HCT116 (cell line): ENCODE results near the gene KRTDAP. TPM values are rescaled to one million over a fixed set of nuclear protein-coding genes. Genes with fewer than 3 reads are reported as not detected.

ENCODE experiments used
- ATAC-seq: fragments of 200-7000 bp; cut with Tn5 transposase; 2 replicates; pipeline ENCODE4 v1.9.1; 2020; ENCODE audit warnings: mild to moderate bottlenecking, moderate library complexity
- BruUV-seq: library from RNA; stranded (reverse); fragments of 400-500 nt; replicated peaks from 2 replicates; lab custom pipeline; 2021; lab: Mats Ljungman, UMichigan
- CTCF ChIA-PET: fragments of 300-600 bp; sonication (Branson Sonifier 250); formaldehyde crosslinking; loops from one replicate; lab custom pipeline; 2021; ENCODE audit warnings: antibody characterized with exemption; lab: Charles Lee
- POLR2A ChIA-PET: fragments of 300-600, 350-600 bp; sonication (Branson Sonifier 250); formaldehyde crosslinking; loops from one replicate; lab custom pipeline; 2021; ENCODE audit warnings: antibody characterized with exemption; lab: Charles Lee
- RAD21 ChIA-PET, 2 experiments: fragments of 300-600 bp; sonication (Branson Sonifier 250); formaldehyde crosslinking; loops; one replicate each; lab custom pipeline; 2023; ENCODE audit warnings: low total read pairs in 2 of 2; ENCODE audit not compliant: uncharacterized antibody in 2 of 2, unreplicated experiment in 2 of 2, low non-redundant PET in 1 of 2; lab: Charles Lee
- DNase-seq: peaks from one replicate; pipeline ENCODE4 v3.0.0-alpha.2; 2010; ENCODE audit warnings: low read depth, low spot score
- H2AFZ ChIP-seq: fragments of 200-600 bp; shearing (Covaris generic), sonication (generic); 2 replicates; pipeline ENCODE4 v1.6.1; 2017; ENCODE audit warnings: low read depth, mixed run types, mixed read lengths, antibody characterized with exemption, low read length; ENCODE audit not compliant: poor library complexity, severe bottlenecking
- H3K27ac ChIP-seq: 2 replicates; pipeline ENCODE4 v1.5.1; 2012; ENCODE audit warnings: low read depth, low read length
- H3K27me3 ChIP-seq: fragments of 200-600 bp; sonication (generic); 2 replicates; pipeline ENCODE4 v1.6.1; 2016; ENCODE audit warnings: mixed run types, low read length, mixed read lengths; ENCODE audit not compliant: insufficient read depth
- H3K36me3 ChIP-seq, 2 experiments: fragments of 200-500 bp in 1 of 2; fragments of 200-600 bp in 1 of 2; sonication (Bioruptor generic) in 1 of 2; sonication (generic) in 1 of 2; 2 replicates each; pipeline versions ENCODE4 v1.5.1 to v1.6.1; 2014 to 2016; ENCODE audit warnings: low read length in 2 of 2, inconsistent platforms in 1 of 2, mixed read lengths in 1 of 2, mixed run types in 1 of 2; ENCODE audit not compliant: insufficient read depth in 2 of 2, control insufficient read depth in 1 of 2
- H3K4me1 ChIP-seq, 2 experiments: fragments of 200-600 bp in 1 of 2; sonication (generic) in 1 of 2; 2 replicates each; pipeline versions ENCODE4 v1.5.1 to v1.6.1; 2012 to 2017; ENCODE audit warnings: low read length in 2 of 2, inconsistent platforms in 1 of 2, mild to moderate bottlenecking in 1 of 2, mixed read lengths in 1 of 2, mixed run types in 1 of 2, moderate library complexity in 1 of 2; ENCODE audit not compliant: insufficient read depth in 2 of 2, control insufficient read depth in 1 of 2
- H3K4me2 ChIP-seq: fragments of 200-600 bp; sonication (generic); 2 replicates; pipeline ENCODE4 v1.6.1; 2017; ENCODE audit warnings: mixed run types, low read length, mixed read lengths
- H3K4me3 ChIP-seq, 2 experiments: fragments of 200-600 bp in 1 of 2; sonication (generic) in 1 of 2; replicated peaks in 1 of 2; 2 replicates each; pipeline ENCODE4 v1.5.1; 2011 to 2016; ENCODE audit warnings: low read length in 2 of 2, control low read depth in 1 of 2, low read depth in 1 of 2, mild to moderate bottlenecking in 1 of 2, mixed read lengths in 1 of 2, mixed run types in 1 of 2
- H3K79me2 ChIP-seq: fragments of 200-600 bp; sonication (generic); 2 replicates; pipeline ENCODE4 v1.6.1; 2017; ENCODE audit warnings: mild to moderate bottlenecking, mixed run types, low read length, moderate library complexity, mixed read lengths; ENCODE audit not compliant: insufficient read depth
- H3K9ac ChIP-seq: fragments of 200-600 bp; sonication (generic); 2 replicates; pipeline ENCODE4 v1.6.1; 2016; ENCODE audit warnings: low read length, mixed read lengths
- H3K9me2 ChIP-seq: fragments of 200-600 bp; sonication (generic), shearing (Covaris generic); 2 replicates; pipeline ENCODE4 v1.6.1; 2017; ENCODE audit warnings: mixed run types, mild to moderate bottlenecking, moderate library complexity; ENCODE audit not compliant: insufficient read depth
- H3K9me3 ChIP-seq, 2 experiments: fragments of 200-500 bp in 1 of 2; fragments of 200-600 bp in 1 of 2; sonication (Bioruptor generic) in 1 of 2; sonication (generic) in 1 of 2; 2 replicates each; pipeline ENCODE4 v1.6.1; 2014 to 2017; ENCODE audit warnings: low read length in 2 of 2, mixed read lengths in 2 of 2, inconsistent platforms in 1 of 2, low read depth in 1 of 2, mild to moderate bottlenecking in 1 of 2, mixed run types in 1 of 2, moderate library complexity in 1 of 2; ENCODE audit not compliant: control insufficient read depth in 1 of 2, insufficient read depth in 1 of 2
- H4K20me1 ChIP-seq: fragments of 200-600 bp; sonication (generic), shearing (Covaris generic); 2 replicates; pipeline ENCODE4 v1.6.1; 2017; ENCODE audit warnings: mixed run types, mild to moderate bottlenecking, moderate library complexity; ENCODE audit not compliant: insufficient read depth
- CBX3 ChIP-seq: IDR thresholded peaks from 2 replicates; pipeline ENCODE4 v1.6.1; 2012; ENCODE audit warnings: low read depth
- CEBPB ChIP-seq: IDR thresholded peaks from 2 replicates; pipeline ENCODE4 v1.6.1; 2012; ENCODE audit warnings: low read depth
- EGR1 ChIP-seq: IDR thresholded peaks from 2 replicates; pipeline ENCODE4 v1.6.1; 2012; ENCODE audit warnings: low read depth
- EZH2 ChIP-seq: fragments of 200-600 bp; sonication (generic); IDR thresholded peaks from 2 replicates; pipeline ENCODE4 v1.6.1; 2017; ENCODE audit warnings: antibody characterized with exemption, mixed run types
- EZH2phosphoT487 ChIP-seq: fragments of 200-600 bp; IDR thresholded peaks from 2 replicates; pipeline ENCODE4 v1.6.1; 2018; ENCODE audit warnings: antibody characterized with exemption, borderline replicate concordance
- FOSL1 ChIP-seq: IDR thresholded peaks from 2 replicates; pipeline ENCODE4 v1.6.1; 2012; ENCODE audit warnings: low read depth
- JUND ChIP-seq: IDR thresholded peaks from 2 replicates; pipeline ENCODE4 v1.6.1; 2012
- POLR2A ChIP-seq: IDR thresholded peaks from 2 replicates; pipeline ENCODE4 v1.7.0; 2011; ENCODE audit warnings: borderline replicate concordance; ENCODE audit not compliant: insufficient read depth, insufficient read length; ENCODE audit errors: extremely low read depth
- POLR2AphosphoS5 ChIP-seq: IDR thresholded peaks from 2 replicates; pipeline ENCODE4 v1.6.1; 2011; ENCODE audit warnings: mild to moderate bottlenecking, low read depth, low read length, moderate library complexity
- RAD21 ChIP-seq: IDR thresholded peaks from 2 replicates; pipeline ENCODE4 v1.6.1; 2012; ENCODE audit warnings: low read depth, mild to moderate bottlenecking
- SIN3A ChIP-seq: IDR thresholded peaks from 2 replicates; pipeline ENCODE4 v1.6.1; 2012; ENCODE audit warnings: low read depth
- SRF ChIP-seq: IDR thresholded peaks from 2 replicates; pipeline ENCODE4 v1.6.1; 2012; ENCODE audit warnings: low read depth
- TCF7L2 ChIP-seq: IDR thresholded peaks from 2 replicates; pipeline ENCODE4 v1.7.0; 2011; ENCODE audit warnings: borderline replicate concordance, inconsistent platforms; ENCODE audit not compliant: insufficient read depth, insufficient read length; ENCODE audit errors: extremely low read depth
- YY1 ChIP-seq: IDR thresholded peaks from 2 replicates; pipeline ENCODE4 v1.6.1; 2011; ENCODE audit warnings: low read length, low read depth, moderate library complexity, mild to moderate bottlenecking; ENCODE audit not compliant: insufficient replicate concordance; ENCODE audit errors: extremely low read depth
- ZNF274 ChIP-seq: fragments of 200-500 bp; sonication (Bioruptor generic); IDR thresholded peaks from 2 replicates; pipeline ENCODE4 v1.6.1; 2014; ENCODE audit warnings: mild to moderate bottlenecking, low read depth, low read length, inconsistent platforms
- intact Hi-C: fragments of 100-400 bp; cut with micrococcal nuclease; formaldehyde crosslinking; loops from 2 replicates; pipeline ENCODE4 v1.10.0; 2022
- total RNA-seq: library from RNA; stranded (reverse); gene quantifications from one replicate; pipeline ENCODE4 v1.2.1, GENCODE V29; 2021; ENCODE audit not compliant: unreplicated experiment
- TF ChIP-seq, protein P1 (sequence below), 3 experiments: fragments of 200-600 bp in 1 of 3; sonication (generic) in 1 of 3; IDR thresholded peaks in 2 of 3; conservative IDR thresholded peaks in 1 of 3; 2 replicates each; pipeline ENCODE4 v1.5.1; 2012 to 2017; ENCODE audit warnings: low read depth in 2 of 3, low read length in 2 of 3, antibody characterized with exemption in 1 of 3, borderline replicate concordance in 1 of 3, control low read depth in 1 of 3, mild to moderate bottlenecking in 1 of 3, mixed read lengths in 1 of 3, mixed run types in 1 of 3, moderate library complexity in 1 of 3; ENCODE audit not compliant: insufficient read depth in 1 of 3
- TF ChIP-seq, protein P2 (sequence below): IDR thresholded peaks from 2 replicates; pipeline ENCODE4 v1.6.1; 2011; ENCODE audit warnings: mild to moderate bottlenecking, low read length, moderate library complexity; ENCODE audit not compliant: insufficient replicate concordance; ENCODE audit errors: extremely low read depth
- TF ChIP-seq, protein P3 (sequence below): IDR thresholded peaks from 2 replicates; pipeline ENCODE4 v1.6.1; 2012
- TF ChIP-seq, protein P4 (sequence below): IDR thresholded peaks from 2 replicates; pipeline ENCODE4 v1.6.1; 2012; ENCODE audit warnings: low read depth

Gene KRTDAP
- total RNA-seq, 1 experiment from 2014 or later = 0.74 TPM

DNA sequence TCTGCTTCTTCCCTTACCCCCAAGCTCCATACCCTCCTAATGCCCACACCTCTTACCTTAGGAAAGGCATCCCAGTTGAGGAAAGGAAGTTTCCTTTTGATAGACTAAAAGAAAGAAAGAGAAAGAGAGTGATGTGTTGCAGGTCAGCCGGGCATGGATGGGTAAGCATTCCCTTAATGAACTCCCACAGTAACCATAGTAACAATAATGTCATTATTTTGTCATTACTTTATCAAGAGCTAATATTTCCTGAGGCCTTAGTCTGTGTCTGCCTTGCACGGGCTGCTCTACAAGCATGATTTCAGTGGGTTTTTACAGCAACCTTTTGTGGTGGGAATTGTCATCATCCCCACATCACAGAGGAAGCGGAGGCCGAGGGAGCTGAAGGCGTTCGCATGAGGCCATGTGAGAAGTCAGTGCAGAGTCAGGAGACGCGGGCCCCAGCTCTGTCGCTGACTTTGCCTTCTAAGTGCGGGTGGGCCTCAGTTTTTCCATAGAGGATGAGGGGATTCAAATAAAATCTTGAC lies 2.5 kb downstream of the KRTDAP start:
- Histone ChIP-seq H3K9me3 (no peaks in the 10 kb centered on the region), H4K20me1 (no peaks in the 10 kb centered on the region), H3K4me2 (no peak overlapping the region), H3K4me1 (no peaks in the 10 kb centered on the region), H3K4me3 (no peak overlapping the region), H3K9me2 (no peaks in the 10 kb centered on the region), H2AFZ (no peak overlapping the region), H3K9ac (no peak overlapping the region), H3K79me2 (no peaks in the 10 kb centered on the region), H3K27ac (no peak overlapping the region), H3K27me3 (peaks cover 9% of the 10 kb centered on the region), H3K36me3 (no peaks in the 10 kb centered on the region)
- CTCF ChIA-PET = interaction anchor here (1.9 kb wide), 1 partner anchor 7 kb away, joined by 12 read pairs; no protein-coding TSS in a partner anchor
- POLR2A ChIA-PET = no interaction called here
- intact Hi-C loops = no loop called here
- BruUV-seq = no TSS peak
- ATAC-seq = no peak
- DNase-seq = no peak
- RAD21 ChIA-PET = no interaction called here
- no peak for TF ChIP-seq RAD21
- no peak for TF ChIP-seq CEBPB
- no peak for TF ChIP-seq YY1
- no peak for TF ChIP-seq FOSL1
- no peak for TF ChIP-seq EZH2phosphoT487
- no peak for TF ChIP-seq SRF
- no peak for TF ChIP-seq JUND
- no peak for TF ChIP-seq POLR2AphosphoS5
- TF ChIP-seq, protein P1, sequence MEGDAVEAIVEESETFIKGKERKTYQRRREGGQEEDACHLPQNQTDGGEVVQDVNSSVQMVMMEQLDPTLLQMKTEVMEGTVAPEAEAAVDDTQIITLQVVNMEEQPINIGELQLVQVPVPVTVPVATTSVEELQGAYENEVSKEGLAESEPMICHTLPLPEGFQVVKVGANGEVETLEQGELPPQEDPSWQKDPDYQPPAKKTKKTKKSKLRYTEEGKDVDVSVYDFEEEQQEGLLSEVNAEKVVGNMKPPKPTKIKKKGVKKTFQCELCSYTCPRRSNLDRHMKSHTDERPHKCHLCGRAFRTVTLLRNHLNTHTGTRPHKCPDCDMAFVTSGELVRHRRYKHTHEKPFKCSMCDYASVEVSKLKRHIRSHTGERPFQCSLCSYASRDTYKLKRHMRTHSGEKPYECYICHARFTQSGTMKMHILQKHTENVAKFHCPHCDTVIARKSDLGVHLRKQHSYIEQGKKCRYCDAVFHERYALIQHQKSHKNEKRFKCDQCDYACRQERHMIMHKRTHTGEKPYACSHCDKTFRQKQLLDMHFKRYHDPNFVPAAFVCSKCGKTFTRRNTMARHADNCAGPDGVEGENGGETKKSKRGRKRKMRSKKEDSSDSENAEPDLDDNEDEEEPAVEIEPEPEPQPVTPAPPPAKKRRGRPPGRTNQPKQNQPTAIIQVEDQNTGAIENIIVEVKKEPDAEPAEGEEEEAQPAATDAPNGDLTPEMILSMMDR (IDR thresholded peaks at IDR 0.05 in 2 of 3, conservative IDR thresholded peaks at IDR 0.05 in 1 of 3; ENCODE audit: borderline replicate concordance in 1 of 3, insufficient read depth in 1 of 3, low read depth in 2 of 3, low read length in 2 of 3) = no peak
- TF ChIP-seq CBX3 = no peak
- no peak for TF ChIP-seq SIN3A
- TF ChIP-seq, protein P2, sequence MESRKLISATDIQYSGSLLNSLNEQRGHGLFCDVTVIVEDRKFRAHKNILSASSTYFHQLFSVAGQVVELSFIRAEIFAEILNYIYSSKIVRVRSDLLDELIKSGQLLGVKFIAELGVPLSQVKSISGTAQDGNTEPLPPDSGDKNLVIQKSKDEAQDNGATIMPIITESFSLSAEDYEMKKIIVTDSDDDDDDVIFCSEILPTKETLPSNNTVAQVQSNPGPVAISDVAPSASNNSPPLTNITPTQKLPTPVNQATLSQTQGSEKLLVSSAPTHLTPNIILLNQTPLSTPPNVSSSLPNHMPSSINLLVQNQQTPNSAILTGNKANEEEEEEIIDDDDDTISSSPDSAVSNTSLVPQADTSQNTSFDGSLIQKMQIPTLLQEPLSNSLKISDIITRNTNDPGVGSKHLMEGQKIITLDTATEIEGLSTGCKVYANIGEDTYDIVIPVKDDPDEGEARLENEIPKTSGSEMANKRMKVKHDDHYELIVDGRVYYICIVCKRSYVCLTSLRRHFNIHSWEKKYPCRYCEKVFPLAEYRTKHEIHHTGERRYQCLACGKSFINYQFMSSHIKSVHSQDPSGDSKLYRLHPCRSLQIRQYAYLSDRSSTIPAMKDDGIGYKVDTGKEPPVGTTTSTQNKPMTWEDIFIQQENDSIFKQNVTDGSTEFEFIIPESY = no peak
- TF ChIP-seq, protein P3, sequence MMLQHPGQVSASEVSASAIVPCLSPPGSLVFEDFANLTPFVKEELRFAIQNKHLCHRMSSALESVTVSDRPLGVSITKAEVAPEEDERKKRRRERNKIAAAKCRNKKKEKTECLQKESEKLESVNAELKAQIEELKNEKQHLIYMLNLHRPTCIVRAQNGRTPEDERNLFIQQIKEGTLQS = no peak
- TF ChIP-seq, protein P4, sequence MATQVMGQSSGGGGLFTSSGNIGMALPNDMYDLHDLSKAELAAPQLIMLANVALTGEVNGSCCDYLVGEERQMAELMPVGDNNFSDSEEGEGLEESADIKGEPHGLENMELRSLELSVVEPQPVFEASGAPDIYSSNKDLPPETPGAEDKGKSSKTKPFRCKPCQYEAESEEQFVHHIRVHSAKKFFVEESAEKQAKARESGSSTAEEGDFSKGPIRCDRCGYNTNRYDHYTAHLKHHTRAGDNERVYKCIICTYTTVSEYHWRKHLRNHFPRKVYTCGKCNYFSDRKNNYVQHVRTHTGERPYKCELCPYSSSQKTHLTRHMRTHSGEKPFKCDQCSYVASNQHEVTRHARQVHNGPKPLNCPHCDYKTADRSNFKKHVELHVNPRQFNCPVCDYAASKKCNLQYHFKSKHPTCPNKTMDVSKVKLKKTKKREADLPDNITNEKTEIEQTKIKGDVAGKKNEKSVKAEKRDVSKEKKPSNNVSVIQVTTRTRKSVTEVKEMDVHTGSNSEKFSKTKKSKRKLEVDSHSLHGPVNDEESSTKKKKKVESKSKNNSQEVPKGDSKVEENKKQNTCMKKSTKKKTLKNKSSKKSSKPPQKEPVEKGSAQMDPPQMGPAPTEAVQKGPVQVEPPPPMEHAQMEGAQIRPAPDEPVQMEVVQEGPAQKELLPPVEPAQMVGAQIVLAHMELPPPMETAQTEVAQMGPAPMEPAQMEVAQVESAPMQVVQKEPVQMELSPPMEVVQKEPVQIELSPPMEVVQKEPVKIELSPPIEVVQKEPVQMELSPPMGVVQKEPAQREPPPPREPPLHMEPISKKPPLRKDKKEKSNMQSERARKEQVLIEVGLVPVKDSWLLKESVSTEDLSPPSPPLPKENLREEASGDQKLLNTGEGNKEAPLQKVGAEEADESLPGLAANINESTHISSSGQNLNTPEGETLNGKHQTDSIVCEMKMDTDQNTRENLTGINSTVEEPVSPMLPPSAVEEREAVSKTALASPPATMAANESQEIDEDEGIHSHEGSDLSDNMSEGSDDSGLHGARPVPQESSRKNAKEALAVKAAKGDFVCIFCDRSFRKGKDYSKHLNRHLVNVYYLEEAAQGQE = no peak
- TF ChIP-seq ZNF274 = no peak
- TF ChIP-seq EGR1 = no peak
- TF ChIP-seq EZH2 = no peak
- no peak for TF ChIP-seq POLR2A
- TF ChIP-seq TCF7L2 = no peak
